Measurements from ENCODE around the gene PDE6A.

DNA sequence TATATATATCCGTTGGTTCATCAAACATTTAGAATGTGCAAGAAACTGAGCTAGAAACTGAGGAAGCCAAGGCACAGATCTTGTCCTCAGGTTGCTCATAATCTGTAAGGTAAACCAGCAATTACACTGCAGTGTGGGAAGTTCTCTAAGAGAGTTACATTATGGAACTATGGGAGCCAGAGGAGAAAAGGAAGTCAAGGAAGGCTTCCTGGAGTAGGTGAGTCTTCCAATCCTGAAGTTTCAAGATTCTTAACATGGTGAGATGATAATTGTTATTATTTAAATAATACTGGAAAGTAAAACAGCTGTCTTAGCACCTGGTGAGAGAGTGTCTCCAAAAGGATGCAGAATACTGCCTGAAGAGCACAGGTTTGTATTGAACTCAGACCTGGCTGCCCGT, 44.2 kb downstream of the PDE6A start:
- TF ChIP-seq, protein P1, sequence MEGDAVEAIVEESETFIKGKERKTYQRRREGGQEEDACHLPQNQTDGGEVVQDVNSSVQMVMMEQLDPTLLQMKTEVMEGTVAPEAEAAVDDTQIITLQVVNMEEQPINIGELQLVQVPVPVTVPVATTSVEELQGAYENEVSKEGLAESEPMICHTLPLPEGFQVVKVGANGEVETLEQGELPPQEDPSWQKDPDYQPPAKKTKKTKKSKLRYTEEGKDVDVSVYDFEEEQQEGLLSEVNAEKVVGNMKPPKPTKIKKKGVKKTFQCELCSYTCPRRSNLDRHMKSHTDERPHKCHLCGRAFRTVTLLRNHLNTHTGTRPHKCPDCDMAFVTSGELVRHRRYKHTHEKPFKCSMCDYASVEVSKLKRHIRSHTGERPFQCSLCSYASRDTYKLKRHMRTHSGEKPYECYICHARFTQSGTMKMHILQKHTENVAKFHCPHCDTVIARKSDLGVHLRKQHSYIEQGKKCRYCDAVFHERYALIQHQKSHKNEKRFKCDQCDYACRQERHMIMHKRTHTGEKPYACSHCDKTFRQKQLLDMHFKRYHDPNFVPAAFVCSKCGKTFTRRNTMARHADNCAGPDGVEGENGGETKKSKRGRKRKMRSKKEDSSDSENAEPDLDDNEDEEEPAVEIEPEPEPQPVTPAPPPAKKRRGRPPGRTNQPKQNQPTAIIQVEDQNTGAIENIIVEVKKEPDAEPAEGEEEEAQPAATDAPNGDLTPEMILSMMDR (IDR thresholded peaks at IDR 0.05), result no peak
- TF ChIP-seq POLR2A (IDR thresholded peaks at IDR 0.05), result no peak
